Colonic mucosa (tissue), 4 donors: ENCODE results near the gene ELOF1. TPM values are rescaled to one million over a fixed set of nuclear protein-coding genes. Genes with fewer than 3 reads are reported as not detected.
A peak's percentile ranks its signal among the peaks of the same experiment; 100 is the strongest.

Experiments used
- DNase-seq: peaks from one replicate; pipeline ENCODE4 v3.0.0-alpha.2; 2020
- H3K27ac ChIP-seq: fragments of 200-600 bp; one replicate; pipeline ENCODE4 v1.8.0; 2021
- H3K27me3 ChIP-seq: fragments of 200-600 bp; one replicate; pipeline ENCODE4 v1.8.0; 2021
- H3K36me3 ChIP-seq: fragments of 200-600 bp; one replicate; pipeline ENCODE4 v1.8.0; 2021
- H3K4me1 ChIP-seq: fragments of 200-600 bp; one replicate; pipeline ENCODE4 v1.8.0; 2021; ENCODE audit warnings: mild to moderate bottlenecking
- H3K4me3 ChIP-seq: fragments of 200-600 bp; one replicate; pipeline ENCODE4 v1.8.0; 2021
- H3K9ac ChIP-seq, 2 donors: one replicate each; pipeline ENCODE4 v1.7.0; 2013; ENCODE audit warnings: control low read depth in 2 of 2, low read depth in 2 of 2, low read length in 2 of 2
- H3K9me3 ChIP-seq: fragments of 200-600 bp; one replicate; pipeline ENCODE4 v1.8.0; 2021
- intact Hi-C: fragments of 100-400 bp; cut with DNase I; formaldehyde crosslinking; loops from one replicate; pipeline ENCODE4 v1.14.1; 2022
- total RNA-seq, 2 donors: library from RNA; stranded (reverse); fragmentation: NEBNext Ultra II Directional in 1 of 2; extraction: Animal tissue kit (Norgen Biotek cat#: 25700) in 1 of 2; gene quantifications; one replicate each; pipeline ENCODE4 v1.2.1, GENCODE V29; 2021
- TF ChIP-seq, protein P1 (sequence below): fragments of 200-600 bp; IDR thresholded peaks from one replicate; pipeline ENCODE4 v1.8.0; 2022; ENCODE audit warnings: antibody characterized with exemption, mild to moderate bottlenecking
- donor health status: healthy.
- donor health status: DM: no; HTN: no; CAD: no.
- donor health status: DM: no; HTN: no; CAD: no.

Gene ELOF1
- total RNA-seq, 2 donors from 2014 or later = 33.8 to 59.8 TPM

DNA sequence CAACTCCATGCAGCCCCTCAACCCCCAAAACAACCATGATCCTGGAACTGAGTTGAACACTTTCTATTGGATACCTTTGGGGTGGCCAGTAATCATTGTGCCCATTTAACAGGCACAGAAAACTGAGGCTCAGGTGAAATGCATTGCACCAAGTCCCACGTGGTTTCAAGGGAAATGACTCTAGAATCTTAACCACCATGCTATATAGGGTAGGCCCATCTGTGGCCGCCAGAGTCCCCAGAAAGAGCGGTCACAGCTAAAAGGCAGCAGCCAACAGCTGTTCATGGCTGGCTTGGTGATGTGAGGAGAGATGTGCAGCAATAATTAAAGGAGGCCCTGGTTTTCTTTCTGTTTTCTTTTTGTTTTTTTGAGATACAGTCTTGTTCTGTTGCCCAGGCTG is 17.8 kb downstream of the ELOF1 start:
- Histone ChIP-seq H3K27me3 (no peaks in the 10 kb centered on the region), H3K36me3 (no peaks in the 10 kb centered on the region), H3K9ac (no peak overlapping the region), H3K27ac (no peak overlapping the region), H3K4me3 (no peak overlapping the region), H3K9me3 (no peaks in the 10 kb centered on the region), H3K4me1 (no peaks in the 10 kb centered on the region)
- no peak for DNase-seq
- TF ChIP-seq, protein P1, sequence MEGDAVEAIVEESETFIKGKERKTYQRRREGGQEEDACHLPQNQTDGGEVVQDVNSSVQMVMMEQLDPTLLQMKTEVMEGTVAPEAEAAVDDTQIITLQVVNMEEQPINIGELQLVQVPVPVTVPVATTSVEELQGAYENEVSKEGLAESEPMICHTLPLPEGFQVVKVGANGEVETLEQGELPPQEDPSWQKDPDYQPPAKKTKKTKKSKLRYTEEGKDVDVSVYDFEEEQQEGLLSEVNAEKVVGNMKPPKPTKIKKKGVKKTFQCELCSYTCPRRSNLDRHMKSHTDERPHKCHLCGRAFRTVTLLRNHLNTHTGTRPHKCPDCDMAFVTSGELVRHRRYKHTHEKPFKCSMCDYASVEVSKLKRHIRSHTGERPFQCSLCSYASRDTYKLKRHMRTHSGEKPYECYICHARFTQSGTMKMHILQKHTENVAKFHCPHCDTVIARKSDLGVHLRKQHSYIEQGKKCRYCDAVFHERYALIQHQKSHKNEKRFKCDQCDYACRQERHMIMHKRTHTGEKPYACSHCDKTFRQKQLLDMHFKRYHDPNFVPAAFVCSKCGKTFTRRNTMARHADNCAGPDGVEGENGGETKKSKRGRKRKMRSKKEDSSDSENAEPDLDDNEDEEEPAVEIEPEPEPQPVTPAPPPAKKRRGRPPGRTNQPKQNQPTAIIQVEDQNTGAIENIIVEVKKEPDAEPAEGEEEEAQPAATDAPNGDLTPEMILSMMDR = no peak
- intact Hi-C loops = no loop called here

DNA sequence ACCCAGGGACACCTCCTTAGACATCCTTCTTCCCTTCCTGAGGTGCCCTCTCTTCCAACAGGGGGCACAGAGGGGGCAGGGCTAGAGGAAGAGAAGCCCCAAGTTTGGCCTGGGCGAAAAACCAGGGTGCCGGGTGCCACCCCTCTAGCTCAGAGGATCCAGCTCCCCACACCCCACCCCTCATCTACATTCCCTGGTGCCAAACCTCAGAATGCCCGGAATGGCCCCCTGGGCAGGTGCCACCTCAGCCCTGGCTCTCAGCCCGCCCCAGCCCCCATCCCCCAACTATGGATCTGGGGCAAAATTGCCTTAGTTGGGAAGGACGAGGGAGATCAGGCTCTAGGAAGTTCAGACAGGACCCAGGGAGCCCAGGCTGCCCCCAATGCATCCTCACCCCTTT is 18.4 kb downstream of the ELOF1 start:
- H3K27ac ChIP-seq = no peak overlapping the region
- H3K4me3 ChIP-seq = no peak overlapping the region
- no peaks in the 10 kb centered on the region for H3K4me1 ChIP-seq
- peak overlapping the region in 1 of 2 donors; percentile 19 for H3K9ac ChIP-seq
- no peak for DNase-seq
- intact Hi-C loops = no loop called here
- TF ChIP-seq, protein P1 = no peak
- H3K36me3 ChIP-seq = no peaks in the 10 kb centered on the region
- no peaks in the 10 kb centered on the region for H3K27me3 ChIP-seq
- H3K9me3 ChIP-seq = no peaks in the 10 kb centered on the region

DNA sequence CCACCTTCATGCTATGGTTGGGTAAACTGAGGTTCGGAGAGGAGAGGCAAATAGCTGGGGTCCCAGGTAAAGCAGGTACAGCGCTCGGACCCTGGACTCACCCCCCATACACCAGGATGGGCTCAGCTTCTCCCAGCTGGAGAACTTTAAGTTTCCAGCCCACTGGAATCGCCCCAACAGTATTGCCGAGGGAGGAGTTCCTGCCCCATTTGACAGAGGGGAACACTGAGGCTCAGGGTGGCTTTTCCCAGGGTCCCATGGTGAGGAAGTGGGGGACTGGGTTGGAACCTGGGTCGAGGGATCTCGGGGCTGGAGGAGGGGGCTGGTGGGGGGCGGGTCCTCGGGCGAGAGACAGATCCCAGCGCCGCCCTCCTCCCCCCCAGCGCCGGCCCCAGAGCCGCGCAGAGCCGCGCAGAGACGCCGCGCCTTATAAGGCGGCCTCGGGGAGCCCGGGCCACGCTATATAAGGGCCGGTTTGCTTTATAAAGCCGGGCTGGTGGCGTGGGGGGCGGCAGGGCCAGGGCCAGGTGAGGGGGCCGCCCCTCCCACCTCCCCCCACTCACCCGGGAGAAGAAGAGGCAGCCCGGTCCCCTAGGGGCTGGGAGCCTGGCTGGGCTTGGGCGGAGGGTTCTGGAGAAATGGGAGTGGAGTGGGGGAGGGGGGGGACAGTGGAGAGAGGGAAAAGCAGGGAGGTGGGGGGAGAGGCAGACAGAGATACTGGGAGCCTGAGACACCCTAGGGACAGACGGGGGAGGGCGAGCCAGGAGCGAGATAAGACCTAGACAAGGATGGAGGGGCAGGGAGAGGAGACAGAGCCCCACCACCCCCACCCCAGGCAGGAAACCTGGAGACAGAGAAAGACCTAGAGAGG is 19.3 kb downstream of the ELOF1 start:
- no peaks in the 10 kb centered on the region for H3K36me3 ChIP-seq

DNA sequence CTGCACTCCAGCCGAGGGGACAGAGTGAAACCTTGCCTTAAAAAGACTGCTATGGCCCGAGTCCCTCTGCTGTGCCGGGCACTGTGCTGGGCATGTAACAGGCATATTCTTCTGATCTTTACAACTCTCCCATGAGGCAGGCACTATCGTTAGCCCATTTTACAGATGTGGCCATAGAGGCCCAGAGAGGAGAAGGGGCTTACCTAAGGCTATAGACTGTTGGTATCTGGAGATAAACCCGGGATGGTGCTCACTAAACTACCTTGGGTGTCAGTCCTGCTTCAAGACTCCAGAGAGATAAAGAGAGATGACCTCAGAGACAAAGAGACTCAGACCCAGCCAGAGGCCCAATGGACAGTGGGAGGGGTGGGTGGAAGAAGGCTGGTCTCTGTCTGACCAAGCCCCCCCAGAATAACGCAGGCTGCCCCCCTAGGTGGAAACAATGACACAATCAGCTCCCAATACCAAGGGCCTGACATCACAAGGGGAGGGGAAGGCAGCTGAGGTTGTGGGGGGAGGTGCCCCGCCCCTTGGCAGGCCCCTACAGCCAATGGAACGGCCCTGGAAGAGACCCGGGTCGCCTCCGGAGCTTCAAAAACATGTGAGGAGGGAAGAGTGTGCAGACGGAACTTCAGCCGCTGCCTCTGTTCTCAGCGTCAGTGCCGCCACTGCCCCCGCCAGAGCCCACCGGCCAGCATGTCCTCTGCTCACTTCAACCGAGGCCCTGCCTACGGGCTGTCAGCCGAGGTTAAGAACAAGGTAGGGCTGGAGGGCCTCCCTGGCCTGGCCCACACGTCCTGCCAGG is 20.6 kb downstream of the ELOF1 start, which contains the start of gene CNN1:
TSS of gene CNN1 (plus strand) at position 620 of the 805 bp plus-strand sequence. CDS start at position 697, 77 bp downstream.
- Histone ChIP-seq H3K27me3 (no peaks in the 10 kb centered on the region), H3K4me1 (no peaks in the 10 kb centered on the region), H3K9me3 (no peaks in the 10 kb centered on the region), H3K36me3 (no peaks in the 10 kb centered on the region), H3K9ac (peak within 1 kb of the TSS; percentile 59 to 70), H3K4me3 (peak within 1 kb of the TSS; percentile 13), H3K27ac (peak within 1 kb of the TSS; percentile 40)
- TF ChIP-seq, protein P1 = no peak
- intact Hi-C loops = no loop called here
- no peak for DNase-seq

More for the DNA sequence above, 19.3 kb downstream of the ELOF1 start:
- Histone ChIP-seq H3K4me3 (peak overlapping the region; percentile 13), H3K27me3 (no peaks in the 10 kb centered on the region), H3K9me3 (no peaks in the 10 kb centered on the region), H3K27ac (peak overlapping the region; percentile 18), H3K9ac (peak overlapping the region; percentile 59 to 70), H3K4me1 (no peaks in the 10 kb centered on the region)
- intact Hi-C loops = no loop called here
- no peak for DNase-seq
- TF ChIP-seq, protein P1 = no peak

DNA sequence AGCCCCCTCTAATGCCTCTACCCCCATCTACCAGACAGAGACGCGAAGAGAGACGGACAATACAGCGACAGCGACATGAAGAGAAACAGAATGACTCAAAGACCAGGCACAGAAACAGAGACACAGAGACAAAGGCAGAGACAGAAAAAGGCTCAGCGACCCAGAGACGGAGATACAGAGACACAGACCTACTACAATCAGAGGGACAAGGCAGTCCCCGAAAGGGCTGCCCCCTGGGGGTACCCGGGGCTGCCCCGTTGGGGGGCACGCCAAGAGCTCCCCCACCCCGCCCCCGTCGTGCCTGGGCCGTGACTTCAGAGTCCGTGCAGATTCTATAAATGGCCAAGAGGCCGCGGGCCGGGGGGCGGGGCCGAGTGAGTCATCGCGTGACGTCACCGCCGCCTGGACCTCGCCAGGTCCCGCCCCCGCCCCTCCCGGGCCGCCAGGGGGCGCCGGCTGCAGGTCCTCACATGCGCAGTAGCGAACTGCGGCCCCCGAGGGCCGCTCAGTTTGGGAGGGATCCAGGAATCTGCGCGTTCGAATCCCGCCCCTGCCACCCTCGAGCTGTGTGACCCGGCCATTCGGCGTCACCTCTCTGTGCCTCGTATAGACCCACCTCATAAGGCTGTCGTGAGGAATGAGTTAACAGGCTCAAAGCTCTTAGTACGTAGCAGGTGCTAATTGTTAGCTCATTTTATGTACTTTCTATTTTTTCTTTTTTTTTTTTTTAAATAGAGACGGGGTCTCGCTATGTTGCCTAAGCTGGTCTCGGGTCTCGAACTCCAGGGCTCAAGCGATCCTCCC is 23.0 kb downstream of the ELOF1 start:
- H3K9me3 ChIP-seq = no peaks in the 10 kb centered on the region
- intact Hi-C loops = no loop called here
- H3K27me3 ChIP-seq = no peaks in the 10 kb centered on the region
- H3K36me3 ChIP-seq = no peaks in the 10 kb centered on the region
- H3K9ac ChIP-seq = peak overlapping the region; percentile 60 to 70
- TF ChIP-seq, protein P1 = peak; percentile 89
- peak overlapping the region; percentile 14 for H3K27ac ChIP-seq
- peak overlapping the region; percentile 29 for H3K4me3 ChIP-seq
- H3K4me1 ChIP-seq = no peaks in the 10 kb centered on the region
- DNase-seq = peak; percentile 91
